Fibroblast of peridontal ligament (primary cell): ENCODE data around the gene ENDOV.

Experiments
- DNase-seq: peaks from one replicate; pipeline ENCODE4 v3.0.0-alpha.2; 2010; ENCODE audit errors: extremely low read depth

The ENDOV gene

DNA sequence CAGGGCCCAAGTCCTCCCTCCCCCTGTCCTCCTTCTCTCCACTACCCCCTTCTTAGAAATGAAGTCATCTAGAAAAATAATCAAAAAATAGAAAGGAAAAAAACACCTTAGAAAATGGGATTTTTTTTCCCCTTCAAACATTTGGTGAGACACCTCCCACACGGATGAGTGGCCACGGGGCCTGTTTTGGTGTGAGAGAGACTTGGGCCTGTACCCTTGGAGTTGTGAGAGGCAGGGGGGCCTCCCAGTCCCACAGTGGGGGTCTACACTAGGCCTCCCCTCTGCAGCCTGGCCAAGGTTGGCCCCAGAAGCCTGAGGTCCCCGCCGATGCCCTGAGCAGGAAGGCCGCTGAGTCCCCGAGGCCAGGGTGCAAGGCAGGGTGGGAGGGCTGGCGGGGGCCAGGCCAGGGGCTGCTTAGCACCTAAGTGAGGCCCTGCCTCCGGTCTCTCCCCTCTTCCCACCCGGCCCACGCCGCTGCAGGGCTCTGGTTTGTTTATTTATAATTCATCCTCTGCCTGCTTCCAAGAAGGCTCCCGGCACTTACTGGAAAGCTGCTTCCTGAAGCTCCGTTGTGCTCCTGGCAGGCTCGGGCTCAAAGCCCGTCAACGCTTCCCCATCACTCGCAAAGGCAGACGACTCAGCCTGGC is 35.1 kb downstream of the ENDOV start:
- DNase-seq: peak; percentile 17

DNA sequence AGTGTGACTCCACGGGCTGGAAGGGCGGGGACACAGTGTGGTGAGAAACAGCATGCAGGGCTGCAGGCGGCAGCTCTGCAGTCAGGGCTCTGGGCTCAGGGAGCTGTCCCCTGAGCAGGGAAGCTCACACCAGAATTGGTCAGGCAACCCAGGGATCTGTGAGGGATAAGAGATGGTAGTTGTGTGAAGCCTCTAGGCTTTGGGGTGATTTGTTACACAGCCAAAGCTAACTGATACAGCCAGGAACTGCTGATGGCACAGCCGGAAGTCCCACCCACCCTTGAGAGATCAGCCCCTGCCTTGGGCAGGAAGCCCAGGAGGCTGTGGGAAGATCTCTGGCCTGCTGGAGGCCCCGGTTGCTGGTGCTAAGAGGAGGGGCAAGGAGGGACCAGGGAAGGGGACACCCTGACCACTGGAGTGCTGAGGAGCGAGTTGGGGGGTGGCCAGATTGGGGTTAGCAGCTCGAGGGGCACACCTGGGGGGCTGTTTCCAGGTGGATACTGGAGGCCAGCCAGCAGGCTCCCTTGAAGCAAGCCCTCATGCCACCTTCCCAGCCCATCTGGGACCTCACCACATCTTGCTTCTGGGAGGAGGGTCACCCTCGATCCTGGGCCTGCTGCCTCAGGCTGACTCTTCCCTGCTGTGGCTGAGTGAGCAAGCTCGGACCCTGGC is 36.3 kb downstream of the ENDOV start:
- DNase-seq: no peak

DNA sequence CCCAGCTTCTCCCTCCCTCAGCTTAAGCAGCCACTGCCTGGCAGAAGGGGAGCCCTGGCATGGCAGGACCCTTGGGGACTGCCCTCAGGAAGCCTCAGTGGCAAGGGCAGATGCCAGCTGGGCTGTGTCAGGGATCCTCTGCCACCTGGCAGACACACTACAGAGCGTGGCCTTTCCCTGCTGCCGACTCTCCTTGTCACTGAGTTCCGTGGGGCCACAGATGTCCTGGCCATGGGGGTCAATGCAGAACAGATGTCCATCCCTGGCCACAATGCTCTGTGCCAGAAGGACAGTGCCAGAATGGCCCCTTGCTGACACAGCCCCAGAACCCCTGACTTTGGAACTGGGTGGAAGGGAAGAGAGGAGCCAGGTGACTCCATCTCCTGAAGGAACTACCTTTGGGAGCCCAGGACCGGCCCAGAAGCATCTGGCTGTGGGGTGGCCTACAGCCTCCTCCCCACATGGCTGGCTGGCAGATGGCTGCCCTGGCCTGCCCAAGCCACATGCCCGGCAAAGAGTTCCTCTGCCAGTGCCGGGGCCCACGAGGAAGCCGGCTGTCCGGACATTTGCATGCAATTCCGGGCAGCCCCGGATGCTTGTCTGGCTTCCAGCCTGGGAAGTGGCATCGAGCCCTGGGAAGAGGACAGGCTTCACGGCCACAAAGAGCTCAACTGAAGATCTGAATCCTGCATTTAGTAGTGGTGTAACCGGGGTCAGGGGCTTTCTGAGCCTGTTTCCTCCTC is 37.4 kb downstream of the ENDOV start:
- no peak for DNase-seq

DNA sequence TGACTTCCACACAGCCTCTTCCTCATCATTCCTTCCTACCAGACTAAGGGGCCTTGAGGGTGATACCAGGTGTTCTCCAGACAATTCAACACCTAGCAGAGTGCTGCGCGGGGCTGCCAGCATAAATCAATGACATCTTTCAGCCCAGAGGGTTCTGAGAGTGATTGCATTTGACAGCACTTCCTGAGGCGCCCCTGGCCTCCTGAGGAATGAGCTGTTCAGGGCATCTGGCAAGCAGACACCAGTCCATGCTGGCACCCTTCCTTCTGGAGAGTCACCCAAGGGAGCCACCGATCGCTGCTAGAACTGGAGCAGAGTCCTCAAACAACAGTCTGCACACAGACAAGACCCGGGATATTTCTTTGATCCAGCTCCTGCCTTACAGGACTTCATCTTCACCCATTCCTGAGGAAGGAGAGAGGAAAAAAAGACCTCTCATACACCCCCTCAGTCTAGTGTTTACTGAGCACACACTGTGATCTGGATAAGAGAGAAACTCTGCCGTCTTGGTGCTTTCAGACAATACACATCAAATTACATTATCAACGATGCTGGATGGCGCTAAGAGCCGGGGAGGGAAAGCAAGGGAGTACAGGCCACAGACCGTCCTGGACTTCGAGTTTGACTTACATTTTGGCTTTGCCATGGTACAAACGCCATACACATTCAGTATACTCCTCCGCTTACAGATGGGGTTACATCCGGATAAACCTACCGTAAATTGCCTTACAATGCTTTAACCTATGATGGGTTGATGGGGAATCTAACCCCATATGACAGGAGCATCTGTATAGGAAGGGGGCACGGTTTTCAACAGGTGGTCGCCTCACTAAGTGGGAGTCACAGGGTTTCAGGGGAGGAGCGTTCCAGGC is 38.4 kb downstream of the ENDOV start:
- no peak for DNase-seq

DNA sequence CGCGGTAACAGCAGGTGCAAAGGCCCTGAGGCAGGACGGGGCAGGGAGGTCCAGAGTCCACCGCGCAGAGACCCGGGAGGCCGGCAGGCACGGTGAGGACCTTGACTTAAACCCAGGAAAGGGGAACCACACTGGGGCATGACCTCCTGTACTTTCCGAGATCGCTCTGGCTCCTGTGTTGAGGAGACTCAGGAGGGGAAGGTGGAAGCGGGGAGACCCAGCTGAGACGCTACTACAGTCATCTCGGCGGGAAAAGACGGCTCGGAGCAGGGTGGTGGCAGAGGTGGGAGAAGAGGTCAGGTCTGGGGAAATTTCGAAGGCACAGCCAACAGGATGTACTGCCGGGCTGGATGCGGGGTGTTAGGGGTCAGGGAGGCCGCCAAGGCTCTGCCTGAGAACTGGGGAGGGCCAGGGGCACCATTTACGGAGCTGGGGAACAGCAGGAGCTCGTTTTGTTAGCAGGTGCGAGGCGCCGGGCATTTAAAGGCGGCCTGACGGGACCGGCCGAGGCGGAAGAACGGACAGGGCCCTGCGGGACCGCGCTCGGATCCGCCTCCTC is 39.1 kb downstream of the ENDOV start:
- no peak for DNase-seq

DNA sequence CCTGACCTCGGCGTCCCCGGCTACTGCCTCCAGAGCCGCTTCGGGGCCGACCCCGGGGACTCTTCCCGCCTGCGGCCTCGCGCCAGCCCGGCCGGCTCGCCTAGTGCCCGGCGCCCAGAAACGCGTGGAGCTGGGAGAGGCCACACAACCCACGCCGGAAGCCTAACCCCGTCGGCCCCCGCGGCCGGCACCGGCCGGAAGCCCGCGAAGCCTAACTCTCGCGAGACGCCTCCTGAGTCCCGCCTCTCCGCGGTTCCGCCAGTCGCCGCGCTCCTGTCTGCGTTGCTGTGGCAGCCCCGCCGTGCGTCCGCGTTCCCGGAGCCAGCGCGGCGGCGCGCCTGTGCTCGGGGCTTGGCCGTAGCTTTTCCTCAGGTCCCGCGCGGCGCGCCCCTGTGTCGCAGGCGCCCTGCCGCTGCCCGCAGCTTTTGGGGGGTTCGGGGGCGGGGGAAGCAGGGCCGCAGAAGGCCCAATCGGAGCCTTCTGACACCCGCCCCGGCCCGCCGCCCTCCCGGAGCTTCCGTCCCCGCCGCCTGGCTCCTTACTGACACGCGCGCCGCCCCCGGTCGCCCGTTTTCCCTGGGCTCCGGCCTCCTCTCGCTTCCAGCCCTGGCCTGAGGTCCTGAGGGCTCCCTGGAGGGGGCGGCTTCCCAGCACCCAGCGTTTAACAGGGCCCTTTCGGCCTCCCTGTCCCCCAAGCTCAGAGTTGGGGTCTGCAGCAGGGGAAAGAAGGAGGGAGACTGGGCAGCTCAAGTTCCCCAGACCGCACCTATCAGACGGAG is 39.8 kb downstream of the ENDOV start:
- peak; percentile 94 for DNase-seq

DNA sequence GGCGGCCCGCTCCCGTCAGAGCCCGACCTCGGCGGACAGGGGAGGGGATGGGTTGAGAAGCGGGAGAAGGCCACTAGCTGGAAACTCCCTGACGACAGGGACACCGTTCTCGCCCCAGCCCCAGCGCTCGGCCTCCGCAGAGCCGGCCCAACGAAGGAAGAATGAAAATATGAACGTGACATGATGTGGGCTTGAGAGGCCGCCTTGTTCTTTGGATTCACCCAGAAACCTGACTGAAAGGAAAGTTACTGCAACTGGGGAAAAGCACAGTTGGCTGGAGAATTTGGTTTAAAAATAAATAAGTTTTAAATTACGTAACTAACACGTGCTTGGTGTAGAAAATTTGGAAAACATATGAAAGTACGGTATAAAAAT is 40.4 kb downstream of the ENDOV start:
- DNase-seq: peak; percentile 40

DNA sequence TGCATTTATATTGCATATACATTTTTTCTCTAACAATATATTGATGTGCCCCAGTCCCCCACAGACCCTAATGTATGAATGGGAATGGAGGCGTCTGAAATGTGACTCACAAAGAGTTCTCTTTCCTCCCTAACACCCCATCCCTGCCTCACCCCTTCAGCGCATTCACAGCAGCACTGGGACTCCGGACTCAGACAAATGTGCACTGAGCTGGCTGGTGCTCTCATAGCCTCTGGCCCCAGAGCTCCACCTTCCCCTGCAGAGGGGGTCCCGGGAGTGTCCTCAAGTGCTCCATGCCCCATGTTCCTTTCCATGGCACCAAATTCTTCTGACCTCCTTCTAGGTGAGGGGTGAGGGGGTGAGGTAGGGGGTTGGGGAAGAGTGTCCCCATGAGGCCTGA is 40.8 kb downstream of the ENDOV start:
- no peak for DNase-seq

DNA sequence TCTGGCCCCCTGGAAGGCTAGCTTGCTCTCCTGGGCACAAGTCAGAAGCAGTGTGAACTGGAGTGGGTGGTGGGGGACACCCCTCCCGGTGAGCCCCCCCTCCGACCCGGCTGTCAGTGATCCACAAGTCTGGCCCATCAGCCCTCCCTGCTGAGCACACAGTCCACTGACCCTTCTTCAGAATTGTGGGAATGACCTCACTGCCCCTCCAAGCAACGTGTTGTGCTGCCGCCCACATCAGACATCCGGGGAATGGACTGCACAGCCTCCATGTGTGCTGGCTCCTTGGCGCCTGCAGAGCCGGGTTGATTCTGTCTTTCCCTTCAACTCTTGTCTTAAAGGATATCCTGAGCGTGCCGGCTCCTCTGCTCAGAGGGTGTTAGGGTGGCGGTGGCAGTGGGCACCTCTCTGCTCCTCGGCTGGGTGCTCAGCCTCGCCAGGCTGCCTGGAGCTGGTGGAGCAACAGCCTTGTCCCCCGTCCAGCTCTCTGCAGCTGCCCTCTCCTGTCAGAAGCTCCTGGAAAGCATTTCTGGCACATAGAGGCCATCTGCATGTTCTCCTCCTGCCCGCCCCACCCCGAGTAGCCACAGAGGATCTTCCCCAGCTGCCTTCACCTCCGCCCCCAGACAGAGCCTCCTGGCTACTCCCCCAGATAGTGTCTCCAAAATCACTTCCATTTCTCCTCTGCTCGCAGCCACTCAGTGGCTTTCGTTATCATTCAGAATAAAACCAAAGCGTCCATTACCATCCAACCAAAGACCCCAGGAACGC is 41.7 kb downstream of the ENDOV start:
- no peak for DNase-seq

DNA sequence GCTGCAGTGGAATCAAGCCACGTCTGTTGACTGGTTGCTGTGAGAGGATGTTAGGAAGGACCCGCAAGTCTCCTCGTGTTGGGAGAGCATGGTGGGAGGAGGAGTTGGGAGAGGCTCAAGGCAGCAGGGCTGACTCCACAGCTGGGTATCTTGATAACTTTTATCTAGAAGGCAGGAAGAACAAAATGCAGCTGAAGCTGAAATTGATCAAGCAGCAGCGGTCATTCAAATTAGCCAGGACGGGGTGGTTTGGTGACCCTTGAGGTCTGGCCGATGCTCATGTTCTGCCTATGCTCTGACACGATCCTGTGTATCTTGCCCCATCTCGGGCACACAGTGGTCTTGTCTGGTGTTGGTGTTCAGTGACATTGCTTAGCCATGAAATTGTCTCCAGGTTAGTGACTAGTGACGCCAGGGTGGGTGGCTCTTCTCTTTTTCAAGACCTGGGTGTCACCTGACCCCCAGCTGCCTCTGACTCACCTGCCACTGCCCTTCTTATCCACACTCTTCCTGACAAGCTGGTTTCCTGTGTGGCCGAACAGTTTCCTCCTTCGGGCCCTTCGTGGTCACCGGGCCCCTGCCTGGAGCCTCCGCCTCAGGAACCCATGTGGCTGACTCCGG is 42.4 kb downstream of the ENDOV start:
- no peak for DNase-seq

DNA sequence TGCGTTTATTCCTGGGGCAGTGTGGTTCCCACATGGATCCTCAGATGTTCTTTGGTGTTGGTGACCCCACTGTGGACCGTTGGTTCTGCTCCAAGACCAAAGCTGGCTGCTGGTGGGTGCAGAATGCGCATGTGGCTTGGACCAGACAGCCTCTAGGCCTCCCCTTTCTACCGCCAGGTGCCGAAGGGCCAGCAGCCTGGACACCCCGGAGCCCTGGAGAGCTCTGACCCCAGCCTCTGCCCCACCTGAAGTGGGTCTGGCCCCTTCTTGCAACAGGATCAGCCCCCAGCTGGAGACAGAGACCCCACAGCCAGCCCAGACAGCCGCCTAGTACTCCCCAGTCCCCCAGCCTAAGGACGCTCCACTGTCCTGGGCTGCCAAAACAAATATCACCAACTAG is 43.0 kb downstream of the ENDOV start:
- no peak for DNase-seq

DNA sequence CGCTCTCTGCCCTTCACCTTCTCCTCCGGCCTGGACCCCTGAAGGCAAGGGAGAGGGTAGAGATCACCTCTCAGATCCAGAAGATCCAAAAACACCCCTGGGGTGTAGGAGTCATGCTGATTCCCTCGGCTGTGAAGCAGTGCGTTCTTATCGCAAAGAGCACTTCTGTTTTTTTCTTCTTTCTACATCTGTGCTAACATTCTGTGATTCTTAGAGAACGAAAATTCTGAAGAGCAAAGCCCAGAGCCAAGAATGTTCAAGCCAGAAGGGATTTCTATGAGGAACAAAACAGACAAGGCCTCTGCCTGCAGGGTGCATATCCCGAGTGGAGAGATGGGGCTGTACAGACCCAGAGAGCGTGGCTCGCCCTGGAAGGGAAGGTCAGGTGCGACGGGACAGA is 44.3 kb downstream of the ENDOV start:
- DNase-seq: no peak

DNA sequence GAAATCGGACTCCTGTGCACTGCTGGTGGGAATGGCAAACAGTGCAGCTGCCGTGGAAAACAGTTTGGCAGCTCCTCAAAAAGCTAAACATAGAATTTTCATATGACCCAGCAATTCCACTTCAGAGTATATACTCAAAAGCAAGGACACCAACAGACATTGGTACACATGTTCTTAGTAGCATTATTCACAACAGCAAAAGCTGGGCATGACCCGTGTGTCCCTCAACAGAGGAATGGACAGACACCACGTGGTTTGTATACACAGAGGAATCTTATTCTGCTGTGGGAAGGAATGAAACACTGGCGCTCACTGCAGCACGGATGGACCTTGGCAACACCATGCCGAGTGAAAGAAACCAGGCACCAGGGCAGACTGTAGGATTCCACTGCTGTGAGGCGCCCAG is 45.5 kb downstream of the ENDOV start:
- peak; percentile 49 for DNase-seq

DNA sequence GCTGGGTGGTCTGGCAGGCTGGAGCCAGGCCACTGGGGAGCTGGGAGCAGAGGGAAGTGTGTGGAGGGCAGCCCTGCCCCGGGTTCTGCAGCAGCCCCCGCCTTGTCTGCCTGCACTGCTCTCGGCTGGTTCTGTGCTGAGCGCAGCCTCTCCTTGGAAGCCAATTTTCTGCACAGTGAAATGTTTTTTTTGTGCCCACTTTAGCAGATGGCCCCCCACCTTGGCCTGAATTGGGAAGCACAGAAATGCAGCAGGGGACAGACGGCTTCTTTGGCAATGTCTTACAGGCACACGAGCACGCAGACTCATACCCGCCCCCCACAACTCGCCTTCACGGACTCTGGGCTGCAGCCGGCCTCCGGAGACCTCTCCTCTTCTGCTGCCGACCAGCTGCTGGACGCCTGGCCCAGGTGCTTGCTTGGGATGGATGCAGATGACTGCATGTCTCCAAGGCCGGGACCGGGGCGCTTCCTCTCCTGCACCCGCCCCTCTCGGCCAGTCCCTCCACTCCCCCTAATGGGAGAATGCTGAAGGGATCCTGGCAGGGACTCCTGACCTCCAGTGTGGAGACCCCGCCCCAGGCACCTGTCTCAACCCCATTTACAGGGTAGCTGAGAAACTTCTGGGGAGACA is 46.7 kb downstream of the ENDOV start:
- no peak for DNase-seq

DNA sequence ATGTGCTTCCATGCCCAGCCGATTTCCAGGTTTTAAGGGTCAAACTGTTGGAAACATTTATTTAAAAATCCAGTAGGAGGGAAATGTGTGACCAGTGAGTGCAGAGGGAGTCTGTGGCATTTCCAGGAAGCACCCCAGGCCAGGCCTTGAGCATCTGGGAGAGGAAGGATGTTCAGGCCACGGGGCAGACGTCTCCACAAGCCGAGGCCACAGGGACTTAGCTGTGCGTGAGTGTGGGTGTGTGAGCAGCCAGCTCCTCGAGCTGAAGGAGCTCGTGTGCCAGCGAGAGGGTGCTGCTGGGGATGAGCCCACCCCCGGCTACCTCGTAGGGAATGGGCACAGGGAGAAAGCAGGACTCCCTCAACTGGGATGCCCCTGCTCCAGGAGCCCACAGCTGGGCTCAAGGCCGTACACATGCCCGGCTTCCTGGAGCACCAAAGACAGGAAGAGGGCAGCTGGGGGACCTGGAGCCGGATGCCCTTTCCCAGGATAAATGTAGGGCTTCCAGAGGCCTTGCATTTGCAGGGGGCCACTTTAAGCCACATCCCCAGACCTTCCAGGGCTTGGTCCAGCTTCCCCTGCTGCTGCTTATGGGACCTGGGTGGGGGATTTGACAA is 48.9 kb downstream of the ENDOV start:
- DNase-seq: no peak

DNA sequence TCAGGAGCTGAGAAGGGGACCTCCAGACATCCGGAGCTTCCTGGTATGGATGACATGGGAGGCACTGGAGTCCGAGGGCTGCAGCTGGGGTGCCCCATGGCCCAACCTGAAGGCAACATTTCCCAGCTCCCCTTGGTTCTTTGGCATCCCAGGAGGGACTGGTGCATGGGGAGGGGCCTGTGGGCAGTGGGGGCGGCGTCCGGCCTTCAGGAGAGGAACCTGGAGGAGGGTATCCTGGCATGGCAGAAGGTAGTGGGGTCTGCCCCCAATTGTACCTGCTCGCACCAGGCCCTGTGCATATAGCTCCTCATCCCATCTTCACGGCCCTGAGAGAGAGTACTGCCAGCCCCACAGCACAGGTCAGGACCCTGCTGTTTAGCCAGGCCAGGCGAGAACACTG is 49.5 kb downstream of the ENDOV start:
- DNase-seq: no peak

DNA sequence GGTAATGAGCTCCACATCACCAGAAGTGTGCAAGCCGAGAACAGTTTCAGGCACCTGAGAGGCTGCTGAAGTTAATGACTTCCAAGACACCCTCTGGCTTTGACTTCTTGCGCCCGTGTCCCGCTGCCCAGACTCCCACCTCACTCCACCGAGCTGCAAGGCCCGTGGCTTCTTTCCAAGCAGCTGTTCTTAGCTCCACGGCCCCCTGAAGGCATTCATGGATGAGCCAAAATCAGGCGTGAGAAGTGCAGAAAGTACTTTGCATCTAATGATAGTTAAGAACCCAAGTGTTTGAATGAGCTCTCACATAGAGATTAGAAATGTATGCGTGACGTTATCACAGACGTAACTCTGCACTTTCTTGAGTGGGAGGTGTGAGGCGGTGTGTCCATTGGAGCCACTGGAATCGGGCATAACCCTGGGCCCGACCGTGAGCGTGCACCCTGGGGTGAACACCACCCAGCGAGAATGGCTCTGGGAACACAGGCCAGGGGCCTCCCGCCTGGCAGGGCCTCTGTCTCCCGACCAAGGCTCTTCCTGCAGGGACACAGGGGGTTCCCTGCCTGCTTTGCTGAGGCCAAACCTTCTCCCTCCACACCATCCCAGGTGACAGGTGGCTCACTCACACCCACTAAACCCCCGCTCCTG is 50.5 kb downstream of the ENDOV start:
- DNase-seq: no peak

DNA sequence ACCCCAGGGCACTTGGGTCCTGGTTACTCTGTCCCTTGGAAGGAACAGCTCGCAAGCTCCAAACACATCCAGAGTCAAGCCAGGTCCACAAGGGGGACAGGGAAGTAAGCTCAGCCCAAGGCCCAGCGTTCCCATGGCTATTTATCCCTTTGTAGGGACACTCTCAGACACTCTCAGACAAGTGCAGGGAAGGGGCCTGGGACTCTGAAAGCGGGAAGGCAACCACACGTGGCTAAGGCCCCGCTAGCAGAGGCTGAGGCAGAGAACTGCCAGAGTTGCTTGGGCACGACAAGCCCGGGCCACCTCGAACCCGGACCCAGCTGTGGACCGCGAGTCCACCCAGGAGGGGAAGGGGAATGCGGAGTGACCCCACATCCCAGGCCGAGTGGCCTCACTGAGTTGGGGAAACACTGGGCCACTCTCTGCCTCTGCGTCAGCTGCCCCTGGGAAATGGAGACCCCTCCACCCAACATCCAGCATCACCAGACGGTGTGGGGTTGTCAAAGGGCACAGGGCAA is 51.3 kb downstream of the ENDOV start:
- DNase-seq: no peak
